MM.1S (cell line): ENCODE data around the gene CRMP1.

Experiments
- DNase-seq: peaks from one replicate; pipeline ENCODE4 v3.0.0-alpha.2; 2015
- H2AFZ ChIP-seq: fragments of 300-600 bp; sonication (generic); 2 replicates; pipeline ENCODE4 v1.6.0; 2016; ENCODE audit warnings: antibody characterized with exemption, low read length
- H3F3A ChIP-seq: fragments of 300-600 bp; sonication (generic); 2 replicates; pipeline ENCODE4 v1.6.1; 2016; ENCODE audit warnings: mild to moderate bottlenecking, antibody characterized with exemption, low read length, moderate library complexity, mixed read lengths; ENCODE audit not compliant: insufficient read depth
- H3K27ac ChIP-seq: fragments of 300-600 bp; sonication (generic); 2 replicates; pipeline ENCODE4 v1.5.1; 2016; ENCODE audit warnings: mild to moderate bottlenecking, low read length
- H3K27me3 ChIP-seq: fragments of 300-600 bp; sonication (generic); replicated peaks from 2 replicates; pipeline ENCODE4 v1.6.0; 2016; ENCODE audit warnings: low read length; ENCODE audit not compliant: insufficient read depth
- H3K36me3 ChIP-seq: fragments of 300-600 bp; sonication (generic); replicated peaks from 2 replicates; pipeline ENCODE4 v1.6.1; 2016; ENCODE audit warnings: mild to moderate bottlenecking, low read length, mixed read lengths; ENCODE audit not compliant: insufficient read depth
- H3K4me1 ChIP-seq: fragments of 300-600 bp; sonication (generic); 2 replicates; pipeline ENCODE4 v1.6.1; 2016; ENCODE audit warnings: low read length, mixed read lengths
- H3K4me2 ChIP-seq: fragments of 300-600 bp; sonication (generic); 2 replicates; pipeline ENCODE4 v1.6.0; 2016; ENCODE audit warnings: low read depth, low read length
- H3K4me3 ChIP-seq: fragments of 300-600 bp; sonication (generic); 2 replicates; pipeline ENCODE4 v1.5.1; 2016; ENCODE audit warnings: low read length, mixed read lengths
- H3K79me2 ChIP-seq: fragments of 300-600 bp; sonication (generic); 2 replicates; pipeline ENCODE4 v1.6.1; 2016; ENCODE audit warnings: mixed run types, low read length, mixed read lengths
- H3K9ac ChIP-seq: fragments of 300-600 bp; sonication (generic); 2 replicates; pipeline ENCODE4 v1.6.1; 2016; ENCODE audit warnings: low read length, mixed read lengths
- H3K9me2 ChIP-seq: fragments of 300-600 bp; sonication (generic); replicated peaks from 2 replicates; pipeline ENCODE4 v1.6.1; 2016; ENCODE audit warnings: mild to moderate bottlenecking, low read length, mixed read lengths; ENCODE audit not compliant: insufficient read depth
- H3K9me3 ChIP-seq: fragments of 300-600 bp; sonication (generic); replicated peaks from 2 replicates; pipeline ENCODE4 v1.6.1; 2016; ENCODE audit warnings: mild to moderate bottlenecking, low read length, mixed read lengths; ENCODE audit not compliant: insufficient read depth
- H4K20me1 ChIP-seq: fragments of 300-600 bp; sonication (generic); 2 replicates; pipeline ENCODE4 v1.6.1; 2016; ENCODE audit warnings: mild to moderate bottlenecking, low read length, moderate library complexity, mixed read lengths; ENCODE audit not compliant: insufficient read depth
- CTCF ChIP-seq: fragments of 300-600 bp; sonication (generic); IDR thresholded peaks from 2 replicates; pipeline ENCODE4 v1.5.1; 2016; ENCODE audit warnings: antibody characterized with exemption, low read length, mixed read lengths
- EZH2 ChIP-seq: fragments of 300-600 bp; sonication (generic); optimal IDR thresholded peaks from 2 replicates; pipeline ENCODE3; 2017; ENCODE audit warnings: low read depth, mild to moderate bottlenecking, antibody characterized with exemption, low read length, mixed read lengths
- EZH2phosphoT487 ChIP-seq: fragments of 300-600 bp; sonication (generic); IDR thresholded peaks from 2 replicates; pipeline ENCODE4 v1.6.1; 2018; ENCODE audit warnings: antibody characterized with exemption, low read length

CRMP1 gene

GRCh38 chr4:5788144-5788543 is 104.7 kb downstream of the CRMP1 start:
- TF ChIP-seq EZH2phosphoT487 (no peak), CTCF (no peak), EZH2 (no peak)
- no peaks in the 10 kb centered on the region for H3K79me2 ChIP-seq
- no peaks in the 10 kb centered on the region for H3K27me3 ChIP-seq
- no peaks in the 10 kb centered on the region for H3F3A ChIP-seq
- H3K9ac ChIP-seq: no peak overlapping the region
- DNase-seq: no peak
- no peaks in the 10 kb centered on the region for H3K4me1 ChIP-seq
- no peaks in the 10 kb centered on the region for H3K9me3 ChIP-seq
- no peaks in the 10 kb centered on the region for H3K9me2 ChIP-seq
- peaks cover 4% of the 10 kb centered on the region; the same call in 1 of the 2 replicates for H3K36me3 ChIP-seq
- H3K4me3 ChIP-seq: no peak overlapping the region
- no peaks in the 10 kb centered on the region; the same call in 1 of the 2 replicates for H4K20me1 ChIP-seq
- H3K4me2 ChIP-seq: no peak overlapping the region
- no peak overlapping the region for H3K27ac ChIP-seq
- no peak overlapping the region for H2AFZ ChIP-seq

GRCh38 chr4:5787311-5787710 is 105.6 kb downstream of the CRMP1 start:
- Histone ChIP-seq H2AFZ (no peak overlapping the region), H3K9me2 (no peaks in the 10 kb centered on the region), H3K9ac (no peak overlapping the region), H3K27me3 (no peaks in the 10 kb centered on the region), H3F3A (no peaks in the 10 kb centered on the region), H3K36me3 (peaks cover 4% of the 10 kb centered on the region; the same call in 1 of the 2 replicates), H4K20me1 (no peaks in the 10 kb centered on the region; the same call in 1 of the 2 replicates), H3K4me1 (no peaks in the 10 kb centered on the region), H3K27ac (no peak overlapping the region), H3K4me2 (no peak overlapping the region), H3K79me2 (no peaks in the 10 kb centered on the region), H3K9me3 (no peaks in the 10 kb centered on the region), H3K4me3 (no peak overlapping the region)
- DNase-seq: no peak
- TF ChIP-seq EZH2 (no peak), EZH2phosphoT487 (no peak), CTCF (no peak)

- H3F3A ChIP-seq: no peaks in the 10 kb centered on the region
- H3K4me2 ChIP-seq: no peak overlapping the region
- H3K4me3 ChIP-seq: no peak overlapping the region
- H3K9me2 ChIP-seq: no peaks in the 10 kb centered on the region
- no peaks in the 10 kb centered on the region for H3K27me3 ChIP-seq
- TF ChIP-seq CTCF: no peak
- TF ChIP-seq EZH2: no peak
- TF ChIP-seq EZH2phosphoT487: no peak
- H3K36me3 ChIP-seq: peaks cover 4% of the 10 kb centered on the region; the same call in 1 of the 2 replicates
- H3K79me2 ChIP-seq: no peaks in the 10 kb centered on the region
- no peak overlapping the region for H3K27ac ChIP-seq
- H3K9ac ChIP-seq: no peak overlapping the region
- no peaks in the 10 kb centered on the region for H4K20me1 ChIP-seq
- H3K9me3 ChIP-seq: no peaks in the 10 kb centered on the region
- H3K4me1 ChIP-seq: no peaks in the 10 kb centered on the region
- DNase-seq: no peak
- no peak overlapping the region for H2AFZ ChIP-seq
Measured at GRCh38 chr4:5785806-5786680, 106.8 kb downstream of the CRMP1 start.
